ENCODE data around the gene KLHL5. TPM values are rescaled to one million over a fixed set of nuclear protein-coding genes. Genes with fewer than 3 reads are reported as not detected.
A peak's percentile ranks its signal among the peaks of the same experiment; 100 is the strongest.

Gene KLHL5
- total and polyA plus RNA-seq, 9 of the 15 experiments (the other 6 are each of a cell fraction or from before 2014, with no cell fraction given) = 8.0 to 30.8 (median 22.1) TPM

GRCh38 chr4:39043861-39044363, 18.1 kb upstream of the KLHL5 start (continued):
- TF ChIP-seq BRCA1 (IDR thresholded peaks at IDR 0.05) (no peak), BRCA1 (CRISPR knock-in tag; IDR thresholded peaks at IDR 0.05) (no peak), ZNF280B (CRISPR knock-in tag; IDR thresholded peaks at IDR 0.05) (no peak), HDAC1 (IDR thresholded peaks at IDR 0.05) (no peak), USF1 (CRISPR knock-in tag; IDR thresholded peaks at IDR 0.05) (no peak), RBM39 (optimal IDR thresholded peaks at IDR 0.05; ENCODE audit: low read depth, low read length) (no peak), RBM14 (IDR thresholded peaks at IDR 0.05; ENCODE audit: borderline replicate concordance, insufficient read depth, low read depth, low read length) (no peak), CHCHD3 (CRISPR knock-in tag; IDR thresholded peaks at IDR 0.05) (no peak), ZNF644 (tag; IDR thresholded peaks at IDR 0.05; ENCODE audit: low read depth) (no peak), MNT (conservative IDR thresholded peaks at IDR 0.05) (peak in 1 of 2 experiments; percentile 23; a peak in 1 of 4 replicates), ZNF445 (CRISPR knock-in tag; IDR thresholded peaks at IDR 0.05; ENCODE audit: low read depth) (no peak), COPS2 (conservative IDR thresholded peaks at IDR 0.05) (no peak), SOX6 (IDR thresholded peaks at IDR 0.05) (no peak), ZFP91 (CRISPR knock-in tag; IDR thresholded peaks at IDR 0.05) (0 out of 2 replicates have a peak, but pooled peaks have one; percentile 43), EHMT2 (IDR thresholded peaks at IDR 0.05) (no peak), MEF2A (IDR thresholded peaks at IDR 0.05; ENCODE audit: control insufficient read depth, low read depth, low read length) (no peak), U2AF2 (optimal IDR thresholded peaks at IDR 0.05; ENCODE audit: low read depth, low read length) (no peak), SUPT5H (IDR thresholded peaks at IDR 0.05) (no peak), CHD1 (IDR thresholded peaks at IDR 0.05; ENCODE audit: low read length) (no peak), KLF13 (tag; IDR thresholded peaks at IDR 0.05; ENCODE audit: borderline replicate concordance, low read depth) (no peak), RNF219 (CRISPR knock-in tag; IDR thresholded peaks at IDR 0.05) (no peak), NEUROD1 (IDR thresholded peaks at IDR 0.05; ENCODE audit: borderline replicate concordance, low read depth, low read length, partially characterized antibody) (no peak)
